ENCODE measurements around the gene PTPRF.
"Not testable (repeated sequence)": the region's sequence is repeated elsewhere in the genome, so short reads cannot be mapped to it uniquely, and the experiment has no call there.

Gene PTPRF

GRCh38 chr1:43637267-43637666, 106.6 kb downstream of the PTPRF start:
- no peaks in the 10 kb centered on the region for H3K36me3 ChIP-seq
- H3K4me3 ChIP-seq (ENCODE audit: low read depth in 1 of 2, low read length in 1 of 2): no peak overlapping the region
- no peak overlapping the region for H3K27ac ChIP-seq
- H3K9me3 ChIP-seq: no peaks in the 10 kb centered on the region
- no peaks in the 10 kb centered on the region for H3K4me1 ChIP-seq (ENCODE audit: control insufficient read depth in 1 of 2, insufficient read depth in 1 of 2, low read depth in 1 of 2, low read length in 1 of 2)
- no peaks in the 10 kb centered on the region for H3K27me3 ChIP-seq
- no peak for TF ChIP-seq CTCF (IDR thresholded peaks at IDR 0.05)

GRCh38 chr1:43638381-43638780, 107.7 kb downstream of the PTPRF start:
- H3K4me1 ChIP-seq (ENCODE audit: control insufficient read depth in 1 of 2, insufficient read depth in 1 of 2, low read depth in 1 of 2, low read length in 1 of 2); H3K9me3 ChIP-seq; H3K4me3 ChIP-seq (ENCODE audit: low read depth in 1 of 2, low read length in 1 of 2); H3K27ac ChIP-seq; H3K27me3 ChIP-seq; H3K36me3 ChIP-seq: not testable (repeated sequence)

GRCh38 chr1:43639976-43640794, 109.5 kb downstream of the PTPRF start:
- no peaks in the 10 kb centered on the region for H3K27me3 ChIP-seq
- H3K27ac ChIP-seq: no peak overlapping the region
- TF ChIP-seq CTCF (IDR thresholded peaks at IDR 0.05): no peak

GRCh38 chr1:43644558-43644957, 113.9 kb downstream of the PTPRF start:
- Histone ChIP-seq H3K36me3 (no peaks in the 10 kb centered on the region), H3K9me3 (no peaks in the 10 kb centered on the region), H3K4me3 (ENCODE audit: low read depth in 1 of 2, low read length in 1 of 2) (no peak overlapping the region), H3K27ac (no peak overlapping the region), H3K4me1 (ENCODE audit: control insufficient read depth in 1 of 2, insufficient read depth in 1 of 2, low read depth in 1 of 2, low read length in 1 of 2) (peaks cover 8 to 14% of the 10 kb centered on the region in 2 experiments), H3K27me3 (no peaks in the 10 kb centered on the region)
- TF ChIP-seq CTCF (IDR thresholded peaks at IDR 0.05): no peak

More at GRCh38 chr1:43639976-43640794, 109.5 kb downstream of the PTPRF start:
- Histone ChIP-seq H3K9me3 (no peaks in the 10 kb centered on the region), H3K4me3 (ENCODE audit: low read depth in 1 of 2, low read length in 1 of 2) (no peak overlapping the region), H3K4me1 (ENCODE audit: control insufficient read depth in 1 of 2, insufficient read depth in 1 of 2, low read depth in 1 of 2, low read length in 1 of 2) (no peaks in the 10 kb centered on the region), H3K36me3 (no peaks in the 10 kb centered on the region)

DNA sequence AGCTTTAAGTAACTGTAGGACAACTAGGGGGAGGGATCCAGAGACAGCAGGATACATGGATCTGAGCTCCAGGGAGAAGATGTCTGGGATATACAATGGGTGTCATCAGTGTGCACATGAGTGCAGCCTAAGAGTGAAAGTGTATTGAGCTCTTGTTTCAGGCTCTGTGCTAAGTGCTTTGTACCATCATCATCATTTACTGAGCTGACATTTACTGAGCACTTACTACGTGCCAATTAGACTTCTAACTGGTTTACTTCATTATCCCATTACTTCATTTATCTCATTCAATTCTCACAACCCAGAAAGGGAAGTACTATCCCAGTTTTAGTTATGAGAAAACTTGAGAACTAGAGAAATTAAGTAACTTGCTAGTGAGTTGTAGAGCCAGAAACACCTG, 114.8 kb downstream of the PTPRF start:
- H3K36me3 ChIP-seq: no peaks in the 10 kb centered on the region
- peaks cover 8 to 15% of the 10 kb centered on the region in 2 experiments for H3K4me1 ChIP-seq (ENCODE audit: control insufficient read depth in 1 of 2, insufficient read depth in 1 of 2, low read depth in 1 of 2, low read length in 1 of 2)
- no peaks in the 10 kb centered on the region for H3K9me3 ChIP-seq
- H3K4me3 ChIP-seq (ENCODE audit: low read depth in 1 of 2, low read length in 1 of 2): no peak overlapping the region
- TF ChIP-seq CTCF (IDR thresholded peaks at IDR 0.05): no peak
- no peaks in the 10 kb centered on the region for H3K27me3 ChIP-seq
- H3K27ac ChIP-seq: no peak overlapping the region

DNA sequence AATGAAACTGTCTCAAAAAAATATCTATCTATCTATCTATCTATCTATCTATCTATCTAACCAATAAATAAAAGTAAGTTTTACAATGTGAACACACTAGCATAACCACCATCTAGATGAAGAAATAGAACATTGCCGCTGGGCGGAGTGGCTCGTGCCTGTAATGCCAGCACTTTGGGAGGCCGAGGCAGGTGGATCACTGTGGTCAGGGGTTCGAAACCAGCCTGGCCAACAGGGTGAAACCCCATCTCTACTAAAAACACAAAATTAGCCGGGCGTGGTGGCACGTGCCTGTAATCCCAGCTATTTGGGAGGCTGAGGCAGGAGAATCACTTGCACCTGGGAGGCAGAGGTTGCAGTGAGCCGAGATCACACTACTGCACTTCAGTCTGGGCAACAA, 116.6 kb downstream of the PTPRF start:
- H3K27ac ChIP-seq; H3K4me3 ChIP-seq (ENCODE audit: low read depth in 1 of 2, low read length in 1 of 2); H3K27me3 ChIP-seq; H3K9me3 ChIP-seq; H3K36me3 ChIP-seq: not testable (repeated sequence)
- H3K4me1 ChIP-seq (ENCODE audit: control insufficient read depth in 1 of 2, insufficient read depth in 1 of 2, low read depth in 1 of 2, low read length in 1 of 2): peaks cover 23 to 32% of the 10 kb centered on the region in 2 experiments
